HepG2 (cell line): ENCODE measurements around the gene SRD5A3.

Experiments
- DMTF1 ChIP-seq: sonication (generic); formaldehyde crosslinking; IDR thresholded peaks from 2 replicates; pipeline ENCODE4 v1.4.0; 2020; ENCODE audit warnings: mild to moderate bottlenecking, missing genetic modification reagents
- FOSL2 ChIP-seq: sonication (generic); formaldehyde crosslinking; IDR thresholded peaks from 2 replicates; pipeline ENCODE4 v1.4.0; 2020; ENCODE audit warnings: missing genetic modification reagents
- KLF11 ChIP-seq: IDR thresholded peaks from 2 replicates; pipeline ENCODE4 v1.6.1; 2016; ENCODE audit warnings: missing compliant biosample characterization
- NCOR1 ChIP-seq: fragments of 200-600 bp; sonication (generic); IDR thresholded peaks from 2 replicates; pipeline ENCODE4 v1.7.0; 2017; ENCODE audit warnings: antibody characterized with exemption, low read length, borderline replicate concordance
- PREB ChIP-seq: sonication (generic); formaldehyde crosslinking; IDR thresholded peaks from 2 replicates; pipeline ENCODE4 v1.4.0; 2020; ENCODE audit warnings: missing genetic modification reagents
- SMC3 ChIP-seq: IDR thresholded peaks from 2 replicates; pipeline ENCODE4 v1.6.1; 2011; ENCODE audit warnings: low read length, improper control_type of control experiment
- SP5 ChIP-seq: IDR thresholded peaks from 2 replicates; pipeline ENCODE4 v1.6.1; 2016; ENCODE audit warnings: low read depth, borderline replicate concordance
- TFDP2 ChIP-seq: sonication (generic); formaldehyde crosslinking; IDR thresholded peaks from 2 replicates; pipeline ENCODE4 v1.4.0; 2020; ENCODE audit warnings: missing genetic modification reagents

- TF ChIP-seq DMTF1 (CRISPR knock-in tag): no peak
- no peak for TF ChIP-seq FOSL2 (CRISPR knock-in tag)
- TF ChIP-seq TFDP2 (CRISPR knock-in tag): no peak
- TF ChIP-seq PREB (CRISPR knock-in tag): no peak
- no peak for TF ChIP-seq SMC3
- no peak for TF ChIP-seq KLF11 (CRISPR knock-in tag)
- TF ChIP-seq NCOR1: no peak
- no peak for TF ChIP-seq SP5 (CRISPR knock-in tag)
These were observed 12.2 kb downstream of the SRD5A3 start for GRCh38 chr4:55358246-55358645.
